Panc1 (cell line): ENCODE data around the gene ZBTB48. TPM values are rescaled to one million over a fixed set of nuclear protein-coding genes. Genes with fewer than 3 reads are reported as not detected.

Experiments used
- ATAC-seq: fragments of 200-7000 bp; cut with Tn5 transposase; 2 replicates; pipeline ENCODE4 v1.9.1; 2020; ENCODE audit warnings: mild to moderate bottlenecking, moderate library complexity
- BruUV-seq: library from RNA; stranded (reverse); fragments of 400-500 nt; replicated peaks from 2 replicates; lab custom pipeline; 2021; lab: Mats Ljungman, UMichigan
- CTCF ChIA-PET: fragments of 300-600 bp; sonication (Branson Sonifier 250); formaldehyde crosslinking; loops from one replicate; lab custom pipeline; 2022; ENCODE audit warnings: antibody characterized with exemption; lab: Charles Lee
- POLR2A ChIA-PET: fragments of 300-600 bp; sonication (Branson Sonifier 250); formaldehyde crosslinking; loops from one replicate; lab custom pipeline; 2022; ENCODE audit warnings: antibody characterized with exemption; lab: Charles Lee
- DNase-seq: peaks from one replicate; pipeline ENCODE4 v3.0.0-alpha.2; 2010; ENCODE audit warnings: low read depth, low spot score
- H3K27ac ChIP-seq: 2 replicates; pipeline ENCODE4 v1.5.1; 2011; ENCODE audit warnings: mild to moderate bottlenecking, low read length, inconsistent platforms
- H3K27me3 ChIP-seq: fragments of 200-500 bp; sonication (Bioruptor generic); 2 replicates; pipeline ENCODE4 v1.6.0; 2014; ENCODE audit warnings: low read length, inconsistent platforms; ENCODE audit not compliant: control insufficient read depth, insufficient read depth
- H3K36me3 ChIP-seq: fragments of 200-500 bp; sonication (Bioruptor generic); 2 replicates; pipeline ENCODE4 v1.5.1; 2014; ENCODE audit warnings: inconsistent platforms, mild to moderate bottlenecking, low read length, moderate library complexity; ENCODE audit not compliant: control insufficient read depth, insufficient read depth
- H3K4me1 ChIP-seq: 2 replicates; pipeline ENCODE4 v1.5.1; 2011; ENCODE audit warnings: inconsistent platforms, mild to moderate bottlenecking, low read length, moderate library complexity; ENCODE audit not compliant: control insufficient read depth, insufficient read depth
- H3K4me3 ChIP-seq, 2 experiments: 2 replicates each; pipeline ENCODE4 v1.5.1; 2011 to 2012; ENCODE audit warnings: low read depth in 2 of 2, low read length in 2 of 2, mild to moderate bottlenecking in 2 of 2, inconsistent platforms in 1 of 2, moderate library complexity in 1 of 2
- H3K9me3 ChIP-seq: fragments of 200-500 bp; sonication (Bioruptor generic); 2 replicates; pipeline ENCODE4 v1.5.1; 2014; ENCODE audit warnings: low read depth, mild to moderate bottlenecking, inconsistent platforms, low read length, moderate library complexity; ENCODE audit not compliant: control insufficient read depth, insufficient read depth
- CTCF ChIP-seq: fragments of 450-650 bp; IDR thresholded peaks from 2 replicates; pipeline ENCODE4 v1.5.1; 2017; ENCODE audit warnings: mild to moderate bottlenecking
- POLR2AphosphoS5 ChIP-seq: IDR thresholded peaks from 2 replicates; pipeline ENCODE4 v1.6.1; 2012; ENCODE audit warnings: mild to moderate bottlenecking, low read depth, low read length, moderate library complexity
- REST ChIP-seq, 2 experiments: IDR thresholded peaks; 2 replicates each; pipeline ENCODE4 v1.6.1; 2011 to 2012; ENCODE audit warnings: low read depth in 2 of 2, control low read depth in 1 of 2, low read length in 1 of 2, mild to moderate bottlenecking in 1 of 2, moderate library complexity in 1 of 2; ENCODE audit not compliant: insufficient read depth in 1 of 2
- SIN3A ChIP-seq: IDR thresholded peaks from 2 replicates; pipeline ENCODE4 v1.6.1; 2012; ENCODE audit warnings: low read depth, mild to moderate bottlenecking, low read length, moderate library complexity, borderline replicate concordance; ENCODE audit not compliant: insufficient read depth
- TCF7L2 ChIP-seq: IDR thresholded peaks from 2 replicates; pipeline ENCODE4 v1.6.1; 2011; ENCODE audit warnings: mild to moderate bottlenecking, low read depth, low read length, inconsistent platforms
- in situ Hi-C: cut with HindIII; loops from 2 replicates; pipeline ENCODE4 v1.10.0; 2016; ENCODE audit warnings: low sequenced_read_pairs, low pct_unique_long_range_greater_than_20kb
- intact Hi-C: fragments of 100-400 bp; cut with micrococcal nuclease; formaldehyde crosslinking; loops from one replicate; pipeline ENCODE4 v1.10.0; 2022; ENCODE audit not compliant: unreplicated experiment
- total RNA-seq: library from RNA; stranded (reverse); gene quantifications from one replicate; pipeline ENCODE4 v1.2.1, GENCODE V29; 2021; ENCODE audit not compliant: unreplicated experiment

The ZBTB48 gene
- total RNA-seq, 1 experiment from 2014 or later: 40.7 TPM

- no peak overlapping the region for H3K4me3 ChIP-seq
- no TSS peak for BruUV-seq
- no peak overlapping the region for H3K27ac ChIP-seq
- no peak for DNase-seq
- no peaks in the 10 kb centered on the region for H3K27me3 ChIP-seq
- no peaks in the 10 kb centered on the region for H3K36me3 ChIP-seq
- ATAC-seq: no peak
- ChIA-PET POLR2A (no interaction called here), CTCF (no interaction called here)
- no peak for TF ChIP-seq POLR2AphosphoS5
- TF ChIP-seq CTCF: no peak
- TF ChIP-seq TCF7L2: no peak
- TF ChIP-seq SIN3A: no peak
- no peak for TF ChIP-seq REST (IDR thresholded peaks at IDR 0.05; ENCODE audit: insufficient read depth in 1 of 2, low read depth in 2 of 2, low read length in 1 of 2)
- H3K9me3 ChIP-seq: 0 out of 2 replicates have a peak, but pooled peaks cover 4% of the 10 kb centered on the region
- in situ Hi-C loops (no loop called here), intact Hi-C loops (no loop called here)
- H3K4me1 ChIP-seq: no peaks in the 10 kb centered on the region
Measured at GRCh38 chr1:6572653-6573383, 7.0 kb upstream of the ZBTB48 start.

GRCh38 chr1:6574025-6574620 is 5.7 kb upstream of the ZBTB48 start:
- Histone ChIP-seq H3K27me3 (no peaks in the 10 kb centered on the region), H3K4me3 (no peak overlapping the region), H3K27ac (no peak overlapping the region), H3K4me1 (peaks cover 2% of the 10 kb centered on the region), H3K9me3 (0 out of 2 replicates have a peak, but pooled peaks cover 4% of the 10 kb centered on the region), H3K36me3 (no peaks in the 10 kb centered on the region)
- TF ChIP-seq POLR2AphosphoS5: no peak
- no peak for TF ChIP-seq REST (IDR thresholded peaks at IDR 0.05; ENCODE audit: insufficient read depth in 1 of 2, low read depth in 2 of 2, low read length in 1 of 2)
- no peak for TF ChIP-seq CTCF
- no peak for TF ChIP-seq TCF7L2
- TF ChIP-seq SIN3A: no peak
- intact Hi-C loops (no loop called here), in situ Hi-C loops (no loop called here)
- DNase-seq (no peak), ATAC-seq (no peak)
- BruUV-seq: no TSS peak
- ChIA-PET CTCF (no interaction called here), POLR2A (interaction anchor here (0.6 kb wide), 1 partner anchor 11 kb away, joined by 4 read pairs; no protein-coding TSS in a partner anchor)
